AG04449 (cell line): Measurements from ENCODE around the gene ENGASE.
A peak's percentile ranks its signal among the peaks of the same experiment; 100 is the strongest.

Experiments used
- CTCF ChIA-PET: fragments of 350-600 bp; formaldehyde crosslinking; extraction: SDS; loops from one replicate; lab custom pipeline; 2021; ENCODE audit warnings: antibody characterized with exemption; lab: Yijun Ruan, JAX
- POLR2A ChIA-PET: fragments of 400-600, 350-600 bp; formaldehyde crosslinking; extraction: SDS; loops from one replicate; lab custom pipeline; 2020; ENCODE audit warnings: antibody characterized with exemption, inconsistent platforms; lab: Yijun Ruan, JAX
- DNase-seq: peaks from one replicate; pipeline ENCODE4 v3.0.0-alpha.2; 2010; ENCODE audit warnings: low read depth, low spot score
- H3K4me3 ChIP-seq: 2 replicates; pipeline ENCODE4 v1.5.1; 2011; ENCODE audit warnings: low read depth, mild to moderate bottlenecking, control low read depth, low read length
- CTCF ChIP-seq: IDR thresholded peaks from one replicate; pipeline ENCODE4 v1.5.1; 2011; ENCODE audit warnings: mild to moderate bottlenecking, moderate library complexity, low read length, control low read depth, inconsistent platforms; ENCODE audit not compliant: insufficient read depth; ENCODE audit errors: missing control alignments

ENGASE gene

GRCh38 chr17:79086609-79087427, 12.2 kb downstream of the ENGASE start:
- no peak for DNase-seq
- TF ChIP-seq CTCF, result no peak
- no peak overlapping the region for H3K4me3 ChIP-seq
- POLR2A ChIA-PET, result no interaction called here
- CTCF ChIA-PET, result interaction anchor here (0.7 to 10.9 kb wide), 30 partner anchors 8 to 621 kb away, joined by 3 to 473 read pairs (median 6); partner anchors contain the start of gene ENGASE

- ChIA-PET POLR2A (no interaction called here), CTCF (interaction anchor here (0.7 to 10.9 kb wide), 33 partner anchors 9 to 620 kb away, joined by 3 to 473 read pairs (median 5); partner anchors contain the start of gene ENGASE)
- H3K4me3 ChIP-seq, result no peak overlapping the region
- DNase-seq, result no peak
- TF ChIP-seq CTCF, result peak; percentile 93
These were observed 13.0 kb downstream of the ENGASE start for GRCh38 chr17:79087428-79088143.

DNA sequence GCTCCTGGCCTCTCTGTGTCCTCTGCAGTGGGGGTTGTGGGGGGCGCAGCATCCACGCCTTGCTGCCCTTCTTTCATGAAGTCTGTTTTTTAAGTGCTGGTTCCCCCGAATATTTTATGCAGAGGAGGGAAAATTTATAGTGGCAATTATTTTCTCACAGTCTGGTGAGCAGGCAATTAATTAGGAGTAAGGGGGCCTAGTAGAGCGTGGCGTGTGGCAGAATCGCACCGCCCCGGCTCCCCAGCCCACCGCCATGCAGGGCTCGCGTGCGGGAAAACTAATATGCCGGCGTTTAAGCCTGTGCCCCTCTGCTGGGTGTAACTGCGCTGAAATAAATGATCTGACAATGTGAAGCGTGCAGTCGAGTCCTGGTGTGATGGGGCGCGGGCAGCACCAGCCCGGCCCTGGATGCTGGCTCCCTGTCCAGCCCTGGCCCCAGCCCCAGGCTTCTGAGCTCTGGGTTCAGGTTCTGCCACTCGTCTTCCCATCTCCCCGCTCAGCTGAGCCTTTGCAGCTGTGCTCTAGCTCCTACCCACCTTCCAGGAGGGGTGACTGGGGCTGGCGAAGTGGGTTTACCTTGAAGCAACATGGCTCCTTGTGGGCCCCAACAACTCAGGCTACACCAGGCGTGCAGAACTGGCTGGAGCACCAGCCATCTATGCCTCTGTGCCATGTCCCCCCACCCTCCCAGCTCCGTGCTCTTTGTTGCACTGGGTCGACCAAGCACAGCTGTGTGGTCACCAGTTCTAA, 13.8 kb downstream of the ENGASE start:
- no peak for TF ChIP-seq CTCF
- H3K4me3 ChIP-seq, result no peak overlapping the region
- POLR2A ChIA-PET, result no interaction called here
- CTCF ChIA-PET, result interaction anchor here (0.7 to 10.9 kb wide), 28 partner anchors 9 to 620 kb away, joined by 3 to 473 read pairs (median 8); partner anchors contain the start of gene ENGASE
- no peak for DNase-seq

- TF ChIP-seq CTCF, result no peak
- no peak overlapping the region for H3K4me3 ChIP-seq
- ChIA-PET POLR2A (no interaction called here), CTCF (interaction anchor here (1.0 to 10.9 kb wide), 11 partner anchors 12 to 620 kb away, joined by 3 to 473 read pairs (median 11); partner anchors contain the start of gene ENGASE)
- DNase-seq, result no peak
These were observed 14.3 kb downstream of the ENGASE start for GRCh38 chr17:79088997-79089328.

DNA sequence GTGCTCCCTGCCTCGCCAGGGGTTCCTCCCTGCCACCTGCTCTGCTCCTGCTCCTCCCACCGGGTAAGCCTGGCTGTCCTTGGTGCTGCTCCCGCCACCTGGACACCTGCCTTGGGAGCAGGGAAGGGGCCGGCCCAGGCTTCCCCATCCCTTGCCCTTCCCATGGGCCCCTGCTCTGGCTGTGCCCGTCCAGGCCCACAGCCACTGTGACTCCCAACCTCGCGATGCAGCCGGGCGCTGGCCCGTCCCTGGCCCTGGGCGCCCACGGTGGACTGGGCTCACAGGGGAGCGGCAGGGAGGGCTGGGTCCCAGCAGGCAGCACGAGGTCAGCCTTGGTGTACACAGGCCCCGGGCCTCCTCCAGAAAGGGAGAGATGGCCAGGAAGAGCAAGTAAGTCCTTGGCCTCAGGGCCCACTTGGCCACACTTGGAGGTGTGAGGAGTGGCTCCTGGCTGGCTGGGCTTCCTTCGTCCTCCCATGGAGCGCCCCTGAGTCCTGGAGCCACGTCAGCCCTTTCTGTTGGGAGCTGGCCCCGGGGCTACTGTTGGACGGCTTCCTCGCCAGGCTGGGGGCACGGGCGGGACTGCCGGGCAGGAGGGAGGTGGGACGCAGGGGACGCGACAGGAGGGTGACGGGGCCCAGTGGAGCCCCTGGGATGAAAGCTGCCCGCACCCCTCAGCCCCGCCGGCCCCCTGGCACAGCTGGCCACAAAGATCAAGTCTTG, 15.3 kb downstream of the ENGASE start:
- H3K4me3 ChIP-seq, result no peak overlapping the region
- CTCF ChIA-PET, result interaction anchor here (0.6 to 10.9 kb wide), 9 partner anchors 15 to 619 kb away, joined by 3 to 473 read pairs (median 11); partner anchors contain the start of gene ENGASE
- DNase-seq, result no peak
- POLR2A ChIA-PET, result no interaction called here
- TF ChIP-seq CTCF, result no peak
